HL-60/S4 treated with phorbol 12-myristate 13-acetate at 8.2 ng/mL for 4 days and 3 days (cell line): ENCODE data around the gene NKTR.

Experiments used
- in situ Hi-C: fragments of 300-500 bp; cut with MboI; formaldehyde crosslinking; loops from 2 replicates; pipeline ENCODE4 v1.15.0; 2022; ENCODE audit warnings: low sequenced_read_pairs

Gene NKTR

GRCh38 chr3:42647821-42648459 lies 47.5 kb downstream of the NKTR start:
- in situ Hi-C loops = no loop called here

- in situ Hi-C loops = no loop called here
Observed at GRCh38 chr3:42649006-42649405, 48.5 kb downstream of the NKTR start.

GRCh38 chr3:42649783-42650182 lies 49.3 kb downstream of the NKTR start:
- in situ Hi-C loops = no loop called here

DNA sequence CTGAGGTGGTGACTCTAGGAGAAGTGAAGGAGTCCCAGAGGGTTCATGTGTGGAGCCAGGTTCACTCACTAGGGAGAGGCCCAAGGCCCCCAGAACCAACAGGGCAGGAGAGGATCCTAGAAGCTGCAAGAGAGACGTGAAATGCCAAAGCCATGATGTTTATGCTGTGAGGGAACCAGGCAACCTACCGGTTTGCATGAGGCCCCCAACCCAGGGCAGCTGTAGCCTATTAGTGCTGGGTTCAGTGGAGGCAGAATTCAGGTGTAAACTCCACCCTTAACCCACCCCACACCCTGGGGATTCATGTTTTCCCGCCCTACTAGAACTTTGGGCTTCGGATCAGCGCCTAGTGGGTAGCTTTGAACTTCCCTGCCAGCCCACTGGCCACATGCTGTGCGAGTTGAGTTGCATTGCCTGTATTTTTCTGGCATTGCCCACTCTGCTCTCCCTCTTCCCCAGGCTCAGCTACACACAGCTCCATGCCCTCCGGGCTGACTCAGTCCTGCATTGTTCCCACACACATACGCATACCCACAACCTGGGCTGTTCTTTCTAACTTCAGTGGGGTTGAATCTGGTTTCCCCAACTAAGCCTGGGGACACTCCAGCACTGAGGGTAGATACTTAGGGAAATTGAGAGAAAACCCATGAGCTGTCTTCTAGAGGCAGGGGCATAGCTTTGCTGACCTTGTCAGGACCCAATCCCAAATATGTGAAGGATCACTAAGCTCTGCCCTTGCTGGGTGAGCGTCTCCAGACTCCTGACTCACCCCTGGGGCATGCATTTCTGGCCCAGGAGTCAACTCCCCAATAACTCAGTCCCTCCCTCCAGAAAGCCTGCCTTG lies 51.0 kb downstream of the NKTR start:
- in situ Hi-C loops = no loop called here

- in situ Hi-C loops = no loop called here
Observed at GRCh38 chr3:42652251-42652610, 51.7 kb downstream of the NKTR start.

- in situ Hi-C loops = no loop called here
Observed at GRCh38 chr3:42652611-42653302, 52.3 kb downstream of the NKTR start.

DNA sequence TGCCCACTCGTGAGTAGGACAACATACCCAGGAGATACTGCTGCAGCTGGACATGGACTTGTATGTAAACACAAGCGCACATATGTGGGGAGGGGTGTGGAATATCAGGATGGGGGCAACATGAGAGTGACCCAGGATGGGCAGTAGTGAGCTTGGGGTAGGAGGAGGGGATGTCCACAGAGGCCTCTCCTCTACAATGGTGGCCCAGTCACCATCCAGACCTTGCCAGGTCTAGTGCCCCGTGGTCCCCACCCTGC lies 52.7 kb downstream of the NKTR start:
- in situ Hi-C loops = no loop called here

DNA sequence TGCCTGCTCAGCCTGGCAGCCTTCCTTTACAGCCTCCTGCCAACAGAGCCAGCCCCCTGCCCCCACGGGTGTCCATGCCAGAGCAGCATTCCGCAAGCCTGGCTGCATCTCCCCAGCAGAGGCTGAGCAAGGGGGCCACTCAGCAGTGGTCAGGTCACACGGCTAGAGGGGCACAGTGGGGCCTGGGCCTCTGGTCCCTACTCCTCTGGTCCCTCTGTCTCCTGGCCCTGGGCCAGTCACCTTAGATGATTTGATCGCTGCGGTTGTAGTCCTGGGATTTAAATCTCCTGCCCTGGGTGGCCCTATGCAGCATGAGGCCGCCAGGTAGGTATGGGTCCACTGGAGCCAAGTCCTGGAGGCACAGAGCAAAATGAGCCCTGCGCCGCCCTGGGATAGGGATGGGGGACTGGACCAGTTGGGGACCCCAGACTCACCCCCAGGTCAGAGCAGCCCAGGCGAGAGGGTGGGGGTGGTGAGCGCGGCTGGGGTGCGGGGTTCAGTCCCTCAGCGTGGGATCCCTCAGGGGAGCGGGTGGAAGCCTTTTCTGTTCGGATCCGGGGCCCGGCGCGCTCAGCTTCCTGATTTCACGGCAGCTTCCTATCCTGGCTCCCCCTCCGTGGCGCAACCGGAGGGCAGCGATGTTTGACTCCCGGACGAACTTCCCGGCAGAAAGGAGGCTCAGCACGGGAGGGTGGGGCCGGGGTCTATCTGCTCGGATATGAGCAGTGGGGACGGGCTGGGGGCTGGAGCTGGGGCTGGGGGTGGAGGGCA lies 53.3 kb downstream of the NKTR start, which contains the start of gene ZBTB47:
Gene ZBTB47 (plus strand): TSS at position 138 of the 771 bp plus-strand sequence. CDS start 4,659 bp downstream, outside the sequence.
- in situ Hi-C loops = no loop called here

- in situ Hi-C loops = no loop called here
Observed at GRCh38 chr3:42654331-42655201, 54.1 kb downstream of the NKTR start.

DNA sequence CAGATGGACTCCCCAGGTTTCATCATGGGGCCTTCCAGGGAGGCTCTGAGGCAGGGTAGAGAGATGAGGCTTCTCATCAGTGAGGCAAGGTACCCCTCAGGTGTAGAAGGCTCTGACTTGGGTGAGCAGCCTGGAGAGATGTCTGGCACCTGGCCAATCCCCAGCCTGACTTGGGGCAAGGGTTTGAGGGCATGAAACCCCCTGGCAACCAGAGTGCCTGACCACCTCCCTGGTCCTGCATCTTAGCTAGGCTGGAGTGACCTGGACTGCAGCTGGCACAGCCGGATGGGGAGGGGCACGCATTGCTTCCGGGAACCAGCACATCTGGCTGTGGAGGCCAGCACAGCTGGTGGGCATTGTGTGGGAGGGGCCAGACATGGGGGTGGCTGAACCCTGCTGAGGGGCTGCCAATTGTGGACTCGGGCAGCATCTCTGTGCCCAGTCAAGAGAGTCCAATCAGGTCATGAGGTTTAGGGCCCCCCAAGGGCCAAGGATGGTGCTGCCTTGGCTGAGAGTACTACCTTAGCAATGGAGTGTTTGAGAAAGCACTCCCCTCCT lies 54.9 kb downstream of the NKTR start:
- in situ Hi-C loops = no loop called here

DNA sequence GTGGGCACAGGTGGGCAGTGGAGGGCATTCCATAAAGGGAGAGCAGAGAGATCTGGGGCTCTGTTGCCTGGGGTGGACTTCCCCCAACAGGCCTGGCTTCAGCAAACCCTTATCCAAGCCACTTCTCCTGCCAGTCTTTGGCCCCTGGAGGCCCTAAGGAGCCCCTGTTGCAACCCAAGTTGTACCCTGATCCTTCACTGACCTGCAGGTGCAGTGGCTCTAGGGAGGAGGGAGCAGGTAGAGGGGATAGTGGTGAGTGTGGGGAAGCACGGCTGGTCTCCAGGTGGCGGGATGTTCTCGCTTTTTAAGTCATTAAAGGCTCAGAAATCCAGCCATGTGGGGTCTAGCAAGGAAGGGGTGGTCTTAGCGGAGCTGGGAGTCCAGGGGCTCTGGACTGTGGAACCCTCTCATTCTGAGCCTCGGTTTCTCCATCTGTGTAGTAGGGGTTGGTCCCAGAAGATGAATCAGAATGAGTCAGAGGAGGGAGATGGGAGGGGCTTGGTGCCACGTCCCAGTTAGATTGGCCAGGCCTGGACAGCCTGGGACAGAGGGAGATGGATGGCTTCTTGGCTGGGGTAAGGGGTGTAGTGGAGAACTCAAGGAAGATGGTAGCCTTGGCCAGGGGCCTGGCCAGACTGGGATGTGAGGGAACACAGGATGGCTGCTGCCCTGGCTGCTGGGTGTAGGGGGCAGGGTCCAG lies 55.6 kb downstream of the NKTR start:
- in situ Hi-C loops = no loop called here

GRCh38 chr3:42656680-42657610 lies 56.5 kb downstream of the NKTR start:
- in situ Hi-C loops = no loop called here

DNA sequence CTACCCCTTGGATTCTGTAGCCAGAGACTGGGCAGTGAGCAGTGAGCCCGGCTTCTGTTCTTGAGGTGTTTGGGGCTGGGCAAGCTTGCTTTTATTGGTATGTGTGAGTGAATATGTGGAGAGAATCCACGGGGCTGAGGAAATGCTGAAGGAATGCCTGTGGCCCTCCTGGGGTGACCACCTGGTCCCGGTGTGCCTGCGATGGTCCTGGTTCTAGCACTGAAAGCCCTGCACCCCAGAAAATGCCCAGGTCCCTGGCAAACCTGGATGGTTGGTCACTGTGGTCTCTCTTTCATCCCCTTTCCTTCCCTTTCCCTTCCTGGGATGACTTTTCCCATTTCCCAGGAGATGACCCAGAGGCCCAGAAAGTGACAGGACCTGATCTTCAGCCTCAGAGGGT lies 57.2 kb downstream of the NKTR start:
- in situ Hi-C loops = no loop called here

- in situ Hi-C loops = no loop called here
Observed at GRCh38 chr3:42658091-42658770, 57.7 kb downstream of the NKTR start.

DNA sequence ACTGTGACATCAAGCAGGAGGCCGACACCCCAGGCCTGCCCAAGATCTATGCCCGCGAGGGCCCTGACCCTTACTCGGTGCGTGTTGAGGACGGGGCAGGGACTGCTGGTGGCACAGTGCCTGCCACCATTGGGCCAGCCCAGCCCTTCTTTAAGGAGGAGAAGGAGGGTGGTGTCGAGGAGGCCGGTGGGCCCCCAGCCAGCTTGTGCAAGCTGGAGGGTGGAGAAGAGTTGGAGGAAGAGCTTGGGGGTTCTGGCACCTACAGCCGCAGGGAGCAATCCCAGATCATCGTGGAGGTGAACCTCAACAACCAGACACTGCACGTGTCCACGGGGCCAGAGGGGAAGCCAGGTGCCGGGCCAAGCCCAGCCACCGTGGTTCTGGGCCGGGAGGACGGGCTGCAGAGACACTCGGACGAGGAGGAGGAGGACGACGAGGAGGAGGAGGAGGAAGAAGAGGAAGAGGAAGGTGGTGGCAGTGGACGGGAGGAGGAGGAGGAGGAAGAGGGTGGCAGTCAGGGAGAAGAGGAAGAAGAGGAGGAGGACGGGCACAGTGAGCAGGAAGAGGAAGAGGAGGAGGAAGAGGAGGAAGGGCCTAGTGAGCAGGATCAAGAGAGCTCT lies 58.4 kb downstream of the NKTR start:
- in situ Hi-C loops = no loop called here

- in situ Hi-C loops = no loop called here
Observed at GRCh38 chr3:42659451-42660130, 59.1 kb downstream of the NKTR start.
